ENCODE data around the gene XAB2.

Gene XAB2

GRCh38 chr19:7645656-7646425 lies 16.5 kb upstream of the XAB2 start:
- CTCF ChIA-PET, result interaction anchor here (0.6 kb wide), 1 partner anchor 156 kb away, joined by 3 read pairs; no protein-coding TSS in a partner anchor
- H3K4me1 ChIP-seq (ENCODE audit: control insufficient read depth, insufficient read depth, low read length), result no peaks in the 10 kb centered on the region
- POLR2A ChIA-PET, result interaction anchor here (0.6 kb wide), 1 partner anchor 305 kb away, joined by 3 read pairs; no protein-coding TSS in a partner anchor
- peaks cover 0 to 8% of the 10 kb centered on the region in 2 experiments; a peak in 1 of 3 replicates for H3K36me3 ChIP-seq (ENCODE audit: control insufficient read depth in 2 of 2, insufficient read depth in 1 of 2, low read length in 2 of 2)
- H3K27ac ChIP-seq (ENCODE audit: extremely low read depth, low read depth, low read length), result no peak overlapping the region
- H3K9me3 ChIP-seq (ENCODE audit: control insufficient read depth, insufficient read depth, low read depth, low read length), result no peaks in the 10 kb centered on the region
- TF ChIP-seq, protein P1, sequence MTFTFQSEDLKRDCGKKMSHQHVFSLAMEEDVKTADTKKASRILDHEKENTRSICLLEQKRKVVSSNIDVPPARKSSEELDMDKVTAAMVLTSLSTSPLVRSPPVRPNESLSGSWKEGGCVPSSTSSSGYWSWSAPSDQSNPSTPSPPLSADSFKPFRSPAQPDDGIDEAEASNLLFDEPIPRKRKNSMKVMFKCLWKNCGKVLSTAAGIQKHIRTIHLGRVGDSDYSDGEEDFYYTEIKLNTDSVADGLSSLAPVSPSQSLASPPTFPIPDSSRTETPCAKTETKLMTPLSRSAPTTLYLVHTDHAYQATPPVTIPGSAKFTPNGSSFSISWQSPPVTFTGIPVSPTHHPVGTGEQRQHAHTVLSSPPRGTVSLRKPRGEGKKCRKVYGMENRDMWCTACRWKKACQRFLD (tag by site-specific recombination; IDR thresholded peaks at IDR 0.05), result no peak
- TF ChIP-seq ZBTB17 (tag by site-specific recombination; IDR thresholded peaks at IDR 0.05), result 0 out of 2 replicates have a peak, but pooled peaks have one; percentile 24
- peak; percentile 97 for TF ChIP-seq PRDM1 (tag by site-specific recombination; IDR thresholded peaks at IDR 0.05)
- TF ChIP-seq ZNF549 (tag by site-specific recombination; IDR thresholded peaks at IDR 0.05), result no peak
- TF ChIP-seq ZNF596 (tag by site-specific recombination; IDR thresholded peaks at IDR 0.05), result peak; percentile 50; the same call in 1 of the 2 replicates
- TF ChIP-seq ZNF366 (tag by site-specific recombination; conservative IDR thresholded peaks at IDR 0.05), result peak; percentile 57
- no peak for TF ChIP-seq GLI2 (tag by site-specific recombination; IDR thresholded peaks at IDR 0.05; ENCODE audit: borderline replicate concordance, low read depth)
- no peak overlapping the region for H3K4me3 ChIP-seq (ENCODE audit: low read depth, low read length)

DNA sequence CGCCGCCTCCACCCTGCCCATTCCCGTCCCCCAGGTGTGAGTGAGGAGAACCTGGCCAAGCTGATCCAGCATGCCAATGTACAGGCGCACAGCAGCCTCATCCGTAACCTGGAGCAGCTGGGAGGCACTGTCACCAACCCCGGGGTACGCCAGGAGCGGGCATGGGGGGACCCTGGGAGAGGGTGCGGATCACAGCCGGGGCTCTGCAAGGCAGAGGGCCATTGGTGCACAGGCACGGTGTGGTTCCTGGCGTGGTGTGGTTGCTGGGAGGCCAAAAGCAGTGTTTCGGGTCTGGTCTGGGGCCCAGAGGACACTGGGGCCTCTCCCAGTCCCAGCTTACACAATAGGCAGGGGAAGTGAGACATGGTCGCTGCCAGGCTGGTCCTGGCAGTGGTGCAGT lies 15.8 kb upstream of the XAB2 start:
- H3K36me3 ChIP-seq (ENCODE audit: control insufficient read depth in 2 of 2, insufficient read depth in 1 of 2, low read length in 2 of 2), result peaks cover 3 to 11% of the 10 kb centered on the region in 2 experiments; a peak in 2 of 3 replicates
- ChIA-PET POLR2A (interaction anchor here (0.6 kb wide), 3 partner anchors 11 to 306 kb away, joined by 3 to 7 read pairs (median 4); no protein-coding TSS in a partner anchor), CTCF (interaction anchor here (0.5 to 1.3 kb wide), 3 partner anchors 8 to 77 kb away, joined by 3 to 7 read pairs (median 3); no protein-coding TSS in a partner anchor)
- TF ChIP-seq ZNF239 (tag by site-specific recombination; IDR thresholded peaks at IDR 0.05), result no peak
- TF ChIP-seq KLF8 (tag by site-specific recombination; IDR thresholded peaks at IDR 0.05), result no peak
- TF ChIP-seq ZNF580 (tag by site-specific recombination; IDR thresholded peaks at IDR 0.05), result no peak
- TF ChIP-seq ZNF600 (tag by site-specific recombination; IDR thresholded peaks at IDR 0.05), result peak; percentile 34; the same call in 1 of the 2 replicates
- TF ChIP-seq ZNF747 (tag by site-specific recombination; IDR thresholded peaks at IDR 0.05), result no peak
- TF ChIP-seq PRDM4 (tag by site-specific recombination; IDR thresholded peaks at IDR 0.05), result no peak
- H3K27ac ChIP-seq (ENCODE audit: extremely low read depth, low read depth, low read length), result no peak overlapping the region
- no peaks in the 10 kb centered on the region for H3K9me3 ChIP-seq (ENCODE audit: control insufficient read depth, insufficient read depth, low read depth, low read length)
- no peak overlapping the region for H3K4me3 ChIP-seq (ENCODE audit: low read depth, low read length)
- no peaks in the 10 kb centered on the region for H3K4me1 ChIP-seq (ENCODE audit: control insufficient read depth, insufficient read depth, low read length)

GRCh38 chr19:7644550-7644877 lies 15.2 kb upstream of the XAB2 start:
- POLR2A ChIA-PET, result interaction anchor here (0.6 kb wide), 1 partner anchor 12 kb away, joined by 7 read pairs; no protein-coding TSS in a partner anchor
- peaks cover 7 to 17% of the 10 kb centered on the region in 2 experiments; a peak in 2 of 3 replicates for H3K36me3 ChIP-seq (ENCODE audit: control insufficient read depth in 2 of 2, insufficient read depth in 1 of 2, low read length in 2 of 2)
- no peak overlapping the region for H3K27ac ChIP-seq (ENCODE audit: extremely low read depth, low read depth, low read length)
- TF ChIP-seq ZNF112 (tag by site-specific recombination; IDR thresholded peaks at IDR 0.05), result no peak
- no peak for TF ChIP-seq ZNF664 (tag by site-specific recombination; IDR thresholded peaks at IDR 0.05)
- no peak for TF ChIP-seq ZNF558 (tag by site-specific recombination; IDR thresholded peaks at IDR 0.05)
- no peak for TF ChIP-seq ZNF600 (tag by site-specific recombination; IDR thresholded peaks at IDR 0.05)
- CTCF ChIA-PET, result interaction anchor here (1.1 to 1.3 kb wide), 2 partner anchors 17 to 76 kb away, joined by 3 to 7 read pairs; no protein-coding TSS in a partner anchor
- H3K4me3 ChIP-seq (ENCODE audit: low read depth, low read length), result no peak overlapping the region
- no peaks in the 10 kb centered on the region for H3K4me1 ChIP-seq (ENCODE audit: control insufficient read depth, insufficient read depth, low read length)
- H3K9me3 ChIP-seq (ENCODE audit: control insufficient read depth, insufficient read depth, low read depth, low read length), result no peaks in the 10 kb centered on the region

Data from HEK293 (cell line).